HG03159 (cell line): ENCODE data around the gene LHX2.

ENCODE experiments used
- ATAC-seq: cut with Tn5 transposase; IDR thresholded peaks from one replicate; pipeline ENCODE4 v1.9.1; 2021; ENCODE audit warnings: mild to moderate bottlenecking, moderate library complexity; ENCODE audit not compliant: unreplicated experiment

Gene LHX2

GRCh38 chr9:124012368-124013301, 1.1 kb downstream of the LHX2 start:
- ATAC-seq, result no peak

GRCh38 chr9:124013309-124014210, 2.0 kb downstream of the LHX2 start:
- ATAC-seq, result no peak

DNA sequence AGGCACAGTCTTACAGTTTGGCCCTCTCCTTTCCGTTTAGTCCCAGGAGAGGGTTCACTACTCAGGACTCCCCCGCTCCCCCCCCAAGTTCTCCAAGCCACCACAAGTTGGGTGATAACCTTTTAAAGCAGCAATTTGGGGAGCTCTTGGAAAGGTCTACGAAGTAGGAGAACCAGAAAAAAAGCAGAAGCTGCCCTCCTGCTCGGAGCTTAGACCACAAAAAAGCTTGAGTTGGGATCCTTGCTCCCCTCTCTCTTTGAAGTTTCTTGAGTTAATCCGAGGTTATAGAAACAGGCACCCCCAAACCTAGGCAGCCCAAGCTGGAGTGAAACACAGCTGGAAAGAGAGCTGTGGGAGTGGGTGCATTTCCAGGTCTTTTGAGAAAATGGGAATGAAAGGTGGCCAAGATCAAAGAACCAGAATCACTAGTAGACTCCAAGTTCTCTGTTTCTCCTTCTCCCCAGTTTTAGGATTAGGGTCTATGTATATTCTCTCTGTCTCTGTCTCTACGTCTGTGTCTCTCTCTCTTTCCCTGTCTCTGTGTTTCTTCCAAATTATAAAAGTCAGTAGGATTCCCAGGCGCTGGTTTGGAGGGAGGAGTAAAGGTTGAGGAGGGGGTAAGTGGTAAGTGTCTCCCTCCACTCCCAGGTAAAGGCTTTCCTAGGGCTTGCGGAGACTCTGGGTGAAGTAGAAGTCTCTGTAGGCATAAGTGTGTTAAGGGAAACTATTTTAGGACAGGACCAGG, 2.8 kb downstream of the LHX2 start:
- ATAC-seq, result no peak

DNA sequence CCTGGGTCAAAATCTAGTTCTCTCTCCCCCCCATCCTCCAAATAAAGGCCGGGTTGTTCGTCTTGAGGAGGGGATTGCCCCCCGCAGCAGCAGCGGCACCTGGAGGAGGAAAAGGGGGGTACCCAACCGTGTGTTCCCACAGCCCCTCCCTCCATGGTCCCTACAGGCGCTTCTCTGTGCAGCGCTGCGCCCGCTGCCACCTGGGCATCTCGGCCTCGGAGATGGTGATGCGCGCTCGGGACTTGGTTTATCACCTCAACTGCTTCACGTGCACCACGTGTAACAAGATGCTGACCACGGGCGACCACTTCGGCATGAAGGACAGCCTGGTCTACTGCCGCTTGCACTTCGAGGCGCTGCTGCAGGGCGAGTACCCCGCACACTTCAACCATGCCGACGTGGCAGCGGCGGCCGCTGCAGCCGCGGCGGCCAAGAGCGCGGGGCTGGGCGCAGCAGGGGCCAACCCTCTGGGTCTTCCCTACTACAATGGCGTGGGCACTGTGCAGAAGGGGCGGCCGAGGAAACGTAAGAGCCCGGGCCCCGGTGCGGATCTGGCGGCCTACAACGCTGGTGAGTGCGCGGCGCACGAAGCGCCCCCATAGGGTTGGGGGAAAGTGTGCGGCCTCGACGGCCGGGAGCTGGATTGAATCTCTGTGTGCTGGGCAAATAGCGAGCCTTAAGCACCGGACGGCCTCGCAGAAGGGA, 3.5 kb downstream of the LHX2 start:
- no peak for ATAC-seq

DNA sequence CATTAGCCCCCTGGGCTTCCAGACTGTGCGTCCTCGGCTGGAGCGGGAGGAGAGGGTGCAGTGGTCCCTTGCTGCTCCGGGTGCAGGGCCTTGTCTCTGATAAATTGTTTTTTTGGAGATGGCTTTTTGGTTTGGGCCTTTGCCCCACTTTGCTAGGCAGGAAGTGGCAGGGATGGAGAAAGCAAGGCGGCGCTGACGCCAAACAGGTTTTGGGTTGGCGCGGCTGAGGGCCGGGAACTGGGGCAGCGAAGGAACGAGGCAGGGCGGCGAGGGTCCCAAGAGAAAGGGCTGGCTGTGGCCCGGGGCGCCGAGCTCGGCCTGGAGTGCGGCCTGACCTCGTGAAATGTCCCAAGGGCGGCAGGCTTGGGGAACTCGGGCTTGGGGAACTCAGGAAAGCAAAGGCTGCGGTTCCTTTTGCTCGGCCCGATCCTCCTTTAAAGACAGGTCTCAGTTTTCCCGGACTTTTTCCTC, 4.1 kb downstream of the LHX2 start:
- no peak for ATAC-seq

- no peak for ATAC-seq
These were observed 4.8 kb downstream of the LHX2 start for GRCh38 chr9:124016175-124017050.

DNA sequence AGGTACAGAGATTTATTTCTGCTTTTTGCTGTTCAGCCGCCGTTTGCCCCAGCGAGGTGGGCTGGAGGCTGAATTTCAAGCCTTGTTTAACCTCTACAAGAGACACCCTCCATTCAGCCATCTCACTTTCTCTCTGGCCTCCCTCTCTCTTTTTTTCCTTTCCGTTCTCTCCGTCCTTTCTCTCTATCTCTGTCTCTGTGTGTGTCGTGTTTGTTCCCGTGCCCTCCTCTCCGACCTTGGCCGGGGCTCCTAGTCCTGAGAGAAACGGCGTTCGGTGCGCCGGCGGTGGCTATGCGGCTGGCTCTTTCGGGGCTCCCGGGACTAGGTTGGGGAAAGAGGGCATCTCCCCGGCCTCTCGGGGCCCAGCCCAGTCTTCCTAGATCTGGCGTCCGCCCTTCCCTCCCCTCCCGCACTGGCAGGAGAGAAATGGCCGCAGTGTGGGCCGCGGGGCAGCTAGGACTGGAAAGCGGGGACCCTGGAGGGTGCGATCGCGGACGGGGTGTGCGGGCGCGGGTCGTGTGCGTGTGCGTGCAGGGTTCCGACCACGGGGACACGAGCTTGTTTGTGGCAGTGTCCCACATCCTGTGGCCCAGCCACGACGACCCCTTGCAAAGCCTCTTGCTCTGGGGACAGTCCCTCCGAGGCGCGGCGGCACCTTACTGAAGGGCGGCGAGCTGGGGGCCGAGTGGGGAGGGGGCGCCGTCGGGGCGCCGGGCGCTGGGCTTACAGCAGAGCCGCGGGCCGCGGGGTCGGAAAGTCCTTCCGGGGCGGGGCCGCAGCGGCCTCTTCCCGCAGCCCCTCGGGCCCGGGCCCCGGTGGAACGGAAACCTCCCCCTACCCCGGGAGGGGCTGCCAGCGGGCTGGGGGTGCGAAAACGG, 5.7 kb downstream of the LHX2 start:
- ATAC-seq, result no peak

DNA sequence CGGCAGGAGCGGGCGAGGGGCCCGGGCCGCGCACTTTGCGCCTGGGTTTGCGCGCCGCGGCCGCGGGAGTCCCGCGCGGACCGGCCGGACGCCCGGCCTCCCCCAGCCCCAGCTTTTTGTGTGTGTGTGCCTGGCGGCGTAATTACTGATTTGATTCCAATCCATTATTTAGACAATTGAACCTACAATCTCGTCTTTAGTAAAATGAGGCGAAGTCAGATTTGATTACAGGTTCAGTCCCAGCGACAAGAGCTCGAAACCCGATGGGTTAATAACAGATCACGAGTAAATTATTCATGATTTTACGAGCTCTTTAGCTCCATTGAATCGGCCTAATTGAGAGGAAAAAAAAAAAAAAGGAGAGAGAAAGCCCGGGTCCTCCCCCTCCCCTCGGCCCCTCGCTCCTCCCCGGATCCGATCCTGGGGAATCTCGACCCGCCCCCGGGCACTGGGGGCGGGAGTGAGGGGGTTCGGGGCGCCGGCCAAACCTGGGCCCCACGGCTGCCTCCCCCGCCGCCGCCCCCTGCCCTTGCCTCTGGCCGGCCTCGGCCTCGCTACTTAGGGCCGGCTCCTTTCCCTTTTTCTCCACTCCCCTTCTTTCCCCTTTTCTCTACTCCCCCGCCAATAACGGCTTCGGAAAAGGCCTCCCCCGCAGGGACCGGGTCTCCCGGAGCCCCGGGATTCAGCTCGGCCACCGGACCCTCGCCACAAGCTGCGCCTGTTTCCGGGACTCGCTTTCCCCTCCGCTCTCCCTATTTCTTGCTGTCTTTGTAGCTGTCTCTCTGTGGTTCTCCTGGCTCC, 6.6 kb downstream of the LHX2 start:
- no peak for ATAC-seq

DNA sequence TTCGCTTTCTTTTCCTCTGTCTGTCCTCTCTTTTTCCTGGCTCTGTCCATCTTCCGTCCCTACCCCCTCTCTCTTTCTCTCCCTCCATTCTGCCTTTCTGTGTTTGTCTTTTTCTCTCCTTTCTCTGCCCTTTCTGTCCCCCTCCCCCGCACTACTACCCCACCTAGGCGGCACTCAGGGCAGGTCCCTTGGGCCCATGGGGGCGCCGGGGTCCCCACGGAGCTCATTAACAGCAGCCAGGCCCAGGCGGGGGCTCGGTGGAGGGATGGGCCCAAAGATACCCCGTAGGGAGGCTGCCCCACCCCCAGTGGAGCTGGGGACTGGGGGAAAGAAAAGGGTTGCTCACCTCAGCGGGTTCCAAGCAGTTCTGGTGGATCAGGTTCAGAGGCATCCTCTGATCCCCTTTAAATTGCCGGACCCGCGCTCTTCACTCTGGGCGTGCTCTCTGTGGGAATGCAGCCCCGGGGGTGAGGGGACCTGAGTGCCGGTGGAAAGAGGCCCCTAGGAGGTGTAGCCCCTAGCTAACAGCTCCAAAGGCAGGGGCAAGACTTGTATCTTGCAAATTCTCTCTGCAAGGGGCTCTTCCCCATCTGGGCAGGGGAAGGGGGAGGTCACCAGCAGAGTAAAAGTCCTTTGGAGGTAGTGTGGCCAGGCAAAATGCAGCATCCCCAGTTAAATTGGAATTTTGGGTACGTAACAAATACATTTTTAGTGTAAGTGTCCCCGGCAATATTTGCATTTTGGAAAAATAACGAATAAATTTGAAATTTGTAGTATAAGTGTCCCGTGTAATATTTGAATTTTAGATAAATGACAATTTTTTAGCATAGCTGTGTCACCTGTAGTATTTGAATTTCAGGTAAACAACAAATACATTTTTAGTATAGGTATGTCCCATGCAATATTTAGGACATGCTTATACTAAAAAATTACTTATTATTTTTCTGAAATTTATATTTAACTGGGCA, 7.4 kb downstream of the LHX2 start:
- no peak for ATAC-seq

DNA sequence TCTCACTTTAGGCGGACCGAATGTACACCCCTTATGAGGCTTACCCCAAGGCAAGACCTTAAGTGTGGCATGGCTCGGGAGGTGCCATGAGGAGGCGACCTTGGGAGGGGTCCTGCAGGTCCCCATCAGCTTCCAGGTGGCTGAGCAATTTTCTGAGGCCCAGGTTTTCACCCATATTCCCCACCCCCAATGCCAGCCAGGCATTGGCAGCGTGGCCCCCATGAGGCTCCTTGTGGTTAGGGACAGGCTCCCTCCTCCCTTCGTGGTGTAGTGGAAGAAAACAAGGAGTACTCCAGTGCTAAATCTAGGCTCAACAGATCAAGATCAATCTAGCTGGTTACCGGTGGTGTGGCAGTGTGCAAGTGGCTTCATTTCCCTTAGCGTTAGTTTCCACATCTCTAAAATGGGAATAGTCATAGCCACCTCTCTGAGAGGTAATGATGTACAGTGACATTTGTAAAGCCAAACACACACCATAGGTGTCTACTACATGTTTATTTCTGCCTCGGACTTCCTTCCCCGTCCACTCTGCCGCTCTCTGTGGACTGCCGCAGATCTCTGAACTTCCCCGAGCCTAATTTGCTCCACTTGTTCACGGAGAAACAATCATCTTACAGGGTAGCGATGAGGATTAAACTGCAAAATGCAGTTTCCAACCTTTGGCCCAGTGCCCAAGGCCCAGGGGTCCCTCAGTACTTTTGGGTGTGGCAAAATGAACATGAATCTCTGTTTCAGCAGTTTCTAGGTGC, 8.4 kb downstream of the LHX2 start:
- ATAC-seq, result no peak

DNA sequence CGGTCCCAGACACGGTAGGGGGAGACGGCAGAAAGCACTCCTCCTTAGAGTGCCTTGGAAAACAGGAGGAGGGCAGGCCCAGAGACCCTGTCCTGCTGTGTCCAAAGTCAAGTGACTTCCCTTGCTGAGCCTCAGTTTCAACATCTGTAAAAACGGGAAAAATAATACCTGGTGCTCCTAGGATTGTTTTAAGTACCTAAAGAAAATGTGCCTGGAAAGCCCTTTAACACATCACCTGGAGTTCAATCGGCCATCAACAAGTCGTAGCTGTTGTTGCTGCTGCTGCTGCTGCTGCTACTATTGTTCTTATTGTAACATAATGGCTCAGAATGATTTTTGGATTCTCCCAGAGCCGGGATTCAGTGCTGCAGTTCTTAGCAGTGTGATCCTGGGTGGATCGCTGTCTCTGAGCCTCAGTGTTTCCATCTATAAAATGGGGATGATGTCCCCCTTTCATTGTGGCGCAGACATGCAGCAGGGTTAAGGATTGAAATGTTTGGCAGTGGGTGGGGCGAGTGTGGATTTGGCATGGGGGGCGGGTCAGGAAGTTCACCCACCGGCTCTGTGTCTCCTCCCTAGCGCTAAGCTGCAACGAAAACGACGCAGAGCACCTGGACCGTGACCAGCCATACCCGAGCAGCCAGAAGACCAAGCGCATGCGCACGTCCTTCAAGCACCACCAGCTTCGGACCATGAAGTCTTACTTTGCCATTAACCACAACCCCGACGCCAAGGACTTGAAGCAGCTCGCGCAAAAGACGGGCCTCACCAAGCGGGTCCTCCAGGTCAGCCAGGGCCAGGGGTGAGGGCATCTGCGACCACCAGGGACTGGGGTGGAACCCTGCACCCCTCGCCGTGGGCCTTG, 9.2 kb downstream of the LHX2 start:
- ATAC-seq, result no peak

GRCh38 chr9:124021385-124021769, 9.8 kb downstream of the LHX2 start:
- ATAC-seq, result no peak

GRCh38 chr9:124022201-124023121, 10.9 kb downstream of the LHX2 start:
- no peak for ATAC-seq

GRCh38 chr9:124024107-124024506, 12.5 kb downstream of the LHX2 start:
- no peak for ATAC-seq
